ENCODE results near the gene DSCAML1.
"Not testable (repeated sequence)": the region's sequence is repeated elsewhere in the genome, so short reads cannot be mapped to it uniquely, and the experiment has no call there.

The DSCAML1 gene

GRCh38 chr11:117458275-117459122 lies 338.5 kb downstream of the DSCAML1 start:
- no peak for DNase-seq

GRCh38 chr11:117457835-117458234 lies 339.2 kb downstream of the DSCAML1 start:
- DNase-seq = no peak

- no peak for DNase-seq
Observed at GRCh38 chr11:117457031-117457785, 339.8 kb downstream of the DSCAML1 start.

- DNase-seq = not testable (repeated sequence)
Observed at GRCh38 chr11:117456721-117457029, 340.3 kb downstream of the DSCAML1 start.

GRCh38 chr11:117456027-117456720 lies 340.8 kb downstream of the DSCAML1 start:
- DNase-seq = no peak

- DNase-seq = no peak
Observed at GRCh38 chr11:117454564-117454917, 342.5 kb downstream of the DSCAML1 start.

GRCh38 chr11:117453886-117454563 lies 343.0 kb downstream of the DSCAML1 start:
- DNase-seq = no peak

- DNase-seq = no peak
Observed at GRCh38 chr11:117449111-117449693, 347.8 kb downstream of the DSCAML1 start.

GRCh38 chr11:117444711-117445658 lies 352.0 kb downstream of the DSCAML1 start:
- no peak for DNase-seq

GRCh38 chr11:117444256-117444655 lies 352.8 kb downstream of the DSCAML1 start:
- no peak for DNase-seq

- DNase-seq = no peak
Observed at GRCh38 chr11:117443266-117444186, 353.5 kb downstream of the DSCAML1 start.

GRCh38 chr11:117442869-117443239 lies 354.2 kb downstream of the DSCAML1 start:
- no peak for DNase-seq

GRCh38 chr11:117442049-117442868 lies 354.8 kb downstream of the DSCAML1 start:
- DNase-seq = no peak

GRCh38 chr11:117441146-117441975 lies 355.7 kb downstream of the DSCAML1 start:
- no peak for DNase-seq

- no peak for DNase-seq
Observed at GRCh38 chr11:117440258-117440657, 356.8 kb downstream of the DSCAML1 start.

- DNase-seq = no peak
Observed at GRCh38 chr11:117439256-117439655, 357.8 kb downstream of the DSCAML1 start.

GRCh38 chr11:117438371-117439000 lies 358.5 kb downstream of the DSCAML1 start:
- no peak for DNase-seq

GRCh38 chr11:117437791-117438130 lies 359.3 kb downstream of the DSCAML1 start:
- DNase-seq = no peak

Measured in activated CD4-positive, alpha-beta T cell treated with anti-CD3 and anti-CD28 coated beads, Interleukin-2, amount 50 U/mL, for 4 hours (primary cell).